ENCODE measurements around the gene SYNPO2. TPM values are rescaled to one million over a fixed set of nuclear protein-coding genes. Genes with fewer than 3 reads are reported as not detected.

Gene SYNPO2
- total RNA-seq, 2 experiments from 2014 or later, result 0.13 to 0.15 TPM

DNA sequence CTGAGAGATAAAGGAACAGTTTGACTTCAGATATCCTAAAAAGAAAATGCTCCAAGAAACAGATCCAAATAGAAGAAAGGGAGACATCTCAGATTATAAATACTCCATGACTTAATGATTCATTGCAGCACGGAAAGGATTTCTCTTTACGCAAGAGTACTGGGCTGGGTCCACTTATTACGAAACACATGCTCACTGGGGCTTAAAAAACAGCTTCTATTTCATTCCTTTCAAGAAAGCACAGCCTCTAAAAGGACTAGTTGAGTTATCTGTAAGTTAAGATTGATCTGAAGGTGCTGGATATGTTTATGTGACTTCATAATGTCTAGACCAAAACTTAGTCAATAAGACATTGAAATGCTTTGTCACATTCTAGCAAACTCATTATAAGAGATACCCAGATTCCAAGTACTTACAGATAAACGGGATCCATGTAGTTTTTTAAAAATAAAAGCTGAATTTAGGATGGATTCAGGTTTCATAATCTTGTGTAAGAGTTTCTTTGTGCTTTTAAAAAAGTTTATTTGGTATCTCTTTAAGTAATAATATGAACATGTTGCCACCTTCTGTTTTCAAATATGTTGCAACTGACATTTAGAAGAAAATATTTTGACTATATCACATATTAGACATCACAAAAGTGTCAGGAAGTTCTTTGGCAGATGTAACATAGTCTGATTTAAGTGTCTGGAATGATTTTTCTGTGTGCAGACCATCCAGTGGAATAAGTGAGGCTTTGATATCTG, 137.4 kb downstream of the SYNPO2 start:
- POLR2A ChIA-PET, result no interaction called here
- CTCF ChIA-PET, result no interaction called here

DNA sequence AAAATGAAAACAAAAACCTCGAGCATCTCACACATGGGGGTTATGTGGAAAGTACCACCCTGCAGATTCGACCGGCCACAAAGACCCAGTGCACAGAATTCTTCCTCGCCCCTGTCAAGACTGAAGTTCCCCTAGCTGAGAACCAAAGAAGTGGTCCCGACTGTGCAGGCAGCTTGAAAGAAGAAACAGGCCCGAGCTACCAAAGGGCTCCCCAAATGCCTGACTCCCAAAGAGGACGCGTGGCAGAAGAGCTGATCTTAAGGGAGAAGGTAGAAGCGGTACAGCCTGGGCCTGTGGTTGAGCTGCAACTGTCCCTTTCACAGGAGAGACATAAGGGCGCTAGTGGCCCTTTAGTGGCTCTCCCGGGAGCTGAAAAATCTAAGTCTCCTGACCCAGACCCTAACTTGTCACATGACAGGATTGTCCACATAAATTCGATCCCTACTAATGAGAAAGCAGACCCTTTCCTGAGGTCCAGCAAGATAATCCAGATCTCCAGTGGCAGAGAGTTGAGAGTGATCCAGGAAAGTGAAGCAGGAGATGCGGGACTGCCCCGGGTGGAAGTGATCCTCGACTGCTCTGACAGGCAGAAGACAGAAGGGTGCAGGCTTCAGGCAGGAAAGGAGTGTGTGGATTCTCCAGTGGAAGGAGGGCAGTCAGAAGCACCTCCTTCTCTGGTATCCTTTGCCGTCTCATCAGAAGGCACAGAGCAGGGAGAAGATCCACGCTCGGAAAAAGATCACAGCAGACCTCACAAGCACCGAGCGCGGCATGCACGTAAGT, 138.2 kb downstream of the SYNPO2 start:
- ChIA-PET POLR2A (no interaction called here), CTCF (no interaction called here)

DNA sequence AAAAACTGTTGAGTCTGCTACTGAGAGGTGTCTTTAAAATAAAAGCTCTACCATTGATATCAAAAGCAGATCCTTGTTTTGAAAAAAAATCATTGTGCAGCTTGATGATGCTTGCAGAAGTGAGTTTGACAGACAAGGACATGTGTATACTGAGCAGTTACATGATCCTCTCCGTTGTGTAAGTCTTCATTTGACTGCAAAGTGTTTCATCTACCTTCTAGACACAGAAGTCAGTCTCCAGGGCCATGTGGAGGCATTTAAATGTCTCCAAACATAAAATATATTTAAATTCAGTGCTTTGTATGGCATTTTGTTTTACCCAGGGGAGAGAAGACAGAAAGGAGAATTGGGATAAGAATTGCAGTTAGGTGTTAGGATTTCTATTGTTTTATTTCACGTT, 139.2 kb downstream of the SYNPO2 start:
- CTCF ChIA-PET, result no interaction called here
- POLR2A ChIA-PET, result no interaction called here

DNA sequence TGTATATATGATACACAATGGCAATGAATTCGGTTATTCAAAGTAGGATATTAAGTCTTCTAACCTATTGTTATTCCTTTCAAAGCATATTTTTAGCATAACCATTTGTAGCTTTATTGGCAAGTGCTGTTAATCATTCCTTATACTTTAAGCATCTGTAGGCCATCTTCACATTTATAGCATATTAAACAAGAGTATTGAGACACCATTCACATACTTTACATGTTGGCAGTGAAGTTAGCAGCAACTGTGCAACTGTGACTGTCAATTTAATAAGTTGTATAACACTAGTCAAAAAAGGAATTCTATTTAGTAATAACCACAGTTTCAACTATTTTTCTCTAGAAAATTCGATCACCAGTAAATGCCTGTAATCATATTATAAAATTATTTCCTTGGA, 139.6 kb downstream of the SYNPO2 start:
- ChIA-PET CTCF (no interaction called here), POLR2A (no interaction called here)

DNA sequence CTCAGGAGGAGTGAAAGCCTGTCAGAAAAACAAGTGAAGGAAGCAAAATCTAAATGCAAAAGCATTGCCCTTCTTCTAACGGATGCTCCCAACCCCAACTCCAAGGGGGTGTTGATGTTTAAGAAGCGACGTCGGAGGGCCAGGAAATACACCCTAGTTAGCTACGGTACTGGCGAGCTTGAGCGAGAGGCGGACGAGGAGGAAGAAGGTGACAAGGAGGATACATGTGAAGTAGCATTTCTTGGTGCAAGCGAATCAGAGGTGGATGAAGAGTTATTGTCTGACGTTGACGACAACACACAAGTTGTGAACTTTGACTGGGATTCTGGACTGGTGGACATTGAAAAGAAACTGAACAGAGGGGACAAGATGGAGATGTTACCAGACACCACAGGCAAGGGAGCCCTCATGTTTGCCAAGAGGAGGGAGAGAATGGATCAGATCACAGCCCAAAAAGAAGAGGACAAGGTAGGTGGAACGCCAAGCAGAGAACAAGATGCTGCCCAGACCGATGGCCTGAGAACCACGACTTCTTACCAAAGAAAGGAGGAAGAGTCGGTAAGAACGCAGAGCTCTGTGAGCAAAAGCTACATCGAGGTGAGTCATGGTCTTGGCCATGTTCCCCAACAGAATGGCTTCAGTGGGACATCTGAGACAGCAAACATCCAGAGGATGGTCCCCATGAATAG, 141.3 kb downstream of the SYNPO2 start:
- CTCF ChIA-PET, result no interaction called here
- POLR2A ChIA-PET, result no interaction called here

DNA sequence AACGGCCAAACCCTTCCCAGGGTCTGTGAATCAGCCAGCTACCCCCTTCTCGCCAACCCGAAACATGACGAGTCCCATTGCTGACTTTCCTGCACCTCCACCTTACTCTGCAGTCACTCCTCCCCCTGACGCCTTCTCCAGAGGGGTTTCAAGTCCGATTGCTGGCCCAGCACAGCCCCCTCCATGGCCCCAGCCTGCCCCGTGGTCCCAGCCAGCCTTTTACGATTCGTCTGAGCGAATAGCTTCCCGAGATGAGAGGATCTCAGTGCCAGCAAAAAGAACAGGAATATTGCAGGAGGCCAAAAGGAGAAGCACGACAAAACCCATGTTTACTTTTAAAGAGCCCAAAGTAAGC, 141.9 kb downstream of the SYNPO2 start:
- POLR2A ChIA-PET, result no interaction called here
- CTCF ChIA-PET, result no interaction called here

DNA sequence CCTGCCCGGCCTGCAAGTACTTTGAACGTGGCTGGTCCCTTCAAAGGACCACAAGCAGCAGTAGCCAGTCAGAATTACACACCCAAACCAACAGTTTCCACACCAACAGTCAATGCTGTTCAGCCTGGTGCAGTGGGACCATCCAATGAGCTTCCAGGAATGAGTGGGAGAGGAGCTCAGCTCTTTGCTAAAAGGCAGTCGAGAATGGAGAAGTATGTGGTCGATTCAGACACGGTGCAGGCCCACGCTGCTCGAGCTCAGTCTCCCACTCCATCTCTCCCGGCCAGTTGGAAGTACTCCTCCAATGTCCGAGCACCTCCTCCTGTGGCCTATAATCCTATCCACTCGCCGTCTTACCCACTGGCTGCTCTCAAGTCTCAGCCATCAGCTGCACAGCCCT, 142.6 kb downstream of the SYNPO2 start:
- ChIA-PET POLR2A (no interaction called here), CTCF (interaction anchor here (1.7 kb wide), 1 partner anchor 9 kb away, joined by 5 read pairs; no protein-coding TSS in a partner anchor)

DNA sequence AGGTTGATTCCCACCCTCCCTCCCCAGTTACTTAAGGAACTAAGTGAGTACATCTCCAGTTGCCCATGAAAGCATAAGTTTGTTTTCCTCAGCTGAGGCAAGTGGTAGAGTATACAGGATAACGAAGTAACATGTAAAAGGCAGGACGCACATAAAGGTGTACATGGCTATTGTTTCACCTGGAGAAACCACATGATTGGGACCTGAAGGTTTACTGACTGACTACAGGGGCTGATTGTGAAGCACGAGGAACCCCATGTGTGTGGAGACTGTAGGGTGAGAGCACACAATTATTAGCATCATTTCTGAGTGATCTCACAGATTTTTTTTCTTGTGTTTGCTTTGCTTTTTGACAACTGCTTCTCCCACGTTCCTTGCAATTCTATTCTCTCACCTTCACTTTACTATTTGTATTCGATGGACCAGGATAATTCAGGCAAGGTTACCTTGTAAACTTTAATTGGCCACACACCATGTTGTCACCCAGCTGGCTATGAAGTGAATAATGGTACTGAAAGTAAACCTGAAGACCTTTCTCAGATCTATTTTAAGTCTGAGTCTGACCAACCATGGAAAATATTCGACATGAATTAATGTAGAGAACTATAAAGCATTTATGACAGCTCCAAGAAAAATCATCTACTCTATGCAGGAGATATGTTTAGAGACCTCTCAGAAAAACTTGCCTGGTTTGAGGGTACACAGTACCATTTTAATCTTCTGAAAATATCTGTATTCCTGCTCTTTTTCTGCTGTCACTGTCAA, 144.4 kb downstream of the SYNPO2 start:
- ChIA-PET CTCF (no interaction called here), POLR2A (no interaction called here)

DNA sequence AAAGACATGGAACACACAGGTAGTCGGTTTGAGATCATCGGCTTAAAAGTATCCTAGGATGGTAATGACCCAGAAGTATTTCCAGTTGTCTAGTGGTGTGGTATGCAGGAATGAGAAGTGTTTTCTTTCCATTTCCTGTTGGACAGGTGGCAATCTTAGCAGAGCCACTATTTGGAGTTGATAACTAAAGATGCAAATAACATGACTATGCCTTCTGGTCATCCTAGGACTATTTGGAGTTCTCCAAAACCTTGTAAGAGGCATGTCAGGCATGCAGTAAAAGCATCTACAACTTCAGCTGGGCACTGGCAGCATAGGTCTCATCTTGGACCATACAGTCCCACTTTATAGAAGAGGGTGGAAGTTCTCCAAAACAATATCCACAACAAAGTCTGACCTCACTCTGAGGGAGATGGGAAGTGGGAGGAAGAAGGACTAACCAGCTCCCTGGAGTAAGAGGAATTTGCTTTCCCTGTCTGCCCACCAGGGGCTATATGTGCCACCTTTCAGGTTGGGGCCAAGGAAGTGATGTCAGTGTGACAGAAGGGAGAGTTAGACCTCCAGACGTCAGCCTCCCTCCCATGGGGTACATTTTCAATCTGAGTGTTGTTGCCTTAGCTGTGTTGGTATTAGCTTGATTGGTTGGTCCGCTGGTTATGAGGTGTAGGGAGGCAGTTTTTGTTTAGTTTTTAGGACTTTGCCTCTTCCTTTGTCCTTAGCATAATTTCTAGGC, 145.8 kb downstream of the SYNPO2 start:
- ChIA-PET POLR2A (no interaction called here), CTCF (no interaction called here)

DNA sequence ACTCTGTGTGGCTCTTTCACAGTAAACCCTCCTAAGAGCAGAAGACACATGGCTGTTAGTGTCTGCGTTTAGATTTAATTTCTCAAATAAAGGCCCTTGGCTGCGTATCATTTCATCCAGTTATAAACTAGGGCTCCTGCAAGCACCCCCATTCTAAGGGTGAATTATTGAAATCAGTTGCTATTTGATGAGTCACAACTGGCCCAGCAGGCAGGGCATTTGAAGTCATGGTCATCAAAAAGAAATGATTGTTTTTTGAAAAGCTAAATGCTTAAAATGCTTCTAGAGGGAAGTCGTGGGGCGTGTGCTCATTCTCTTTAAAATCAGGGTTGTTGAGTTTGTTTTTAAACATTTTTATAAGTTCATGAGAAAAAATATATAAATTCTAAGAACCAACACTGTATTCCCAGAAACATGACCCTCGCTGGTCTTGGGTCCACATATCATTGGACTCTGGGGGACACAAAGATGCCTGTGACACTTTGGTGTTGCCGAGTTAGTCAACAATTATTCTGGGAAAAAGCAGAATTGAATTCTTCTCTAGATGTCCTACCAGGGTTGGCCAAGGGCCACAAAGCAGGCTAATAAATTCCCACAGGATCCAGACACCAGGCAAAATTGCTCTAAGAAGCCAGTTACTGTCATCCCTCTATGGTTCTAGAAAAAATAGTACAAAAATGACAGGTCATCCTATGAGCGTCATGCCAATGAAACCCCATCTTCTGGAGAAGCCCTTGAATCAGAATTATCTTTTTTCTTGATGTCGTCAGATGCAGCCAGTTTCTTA, 147.5 kb downstream of the SYNPO2 start:
- ChIA-PET POLR2A (no interaction called here), CTCF (no interaction called here)

DNA sequence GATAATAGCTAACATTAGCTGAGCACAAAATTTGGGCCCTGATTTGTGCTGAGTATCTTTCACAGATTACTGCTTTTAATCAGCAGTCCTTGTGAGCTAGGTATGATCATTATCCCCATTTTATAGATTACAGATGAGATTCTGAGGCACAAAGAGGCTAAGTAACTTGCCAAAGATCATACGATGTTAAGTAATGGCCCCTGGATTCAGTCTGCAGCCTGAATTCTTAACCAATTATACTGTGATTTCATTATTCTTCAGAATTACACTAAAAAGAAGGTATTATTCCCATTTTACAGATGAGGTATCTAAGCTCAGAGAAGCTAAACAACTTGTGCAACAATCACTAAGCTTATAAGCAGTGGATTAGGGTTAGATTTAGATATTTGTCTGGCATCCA, 149.1 kb downstream of the SYNPO2 start:
- ChIA-PET CTCF (no interaction called here), POLR2A (no interaction called here)

DNA sequence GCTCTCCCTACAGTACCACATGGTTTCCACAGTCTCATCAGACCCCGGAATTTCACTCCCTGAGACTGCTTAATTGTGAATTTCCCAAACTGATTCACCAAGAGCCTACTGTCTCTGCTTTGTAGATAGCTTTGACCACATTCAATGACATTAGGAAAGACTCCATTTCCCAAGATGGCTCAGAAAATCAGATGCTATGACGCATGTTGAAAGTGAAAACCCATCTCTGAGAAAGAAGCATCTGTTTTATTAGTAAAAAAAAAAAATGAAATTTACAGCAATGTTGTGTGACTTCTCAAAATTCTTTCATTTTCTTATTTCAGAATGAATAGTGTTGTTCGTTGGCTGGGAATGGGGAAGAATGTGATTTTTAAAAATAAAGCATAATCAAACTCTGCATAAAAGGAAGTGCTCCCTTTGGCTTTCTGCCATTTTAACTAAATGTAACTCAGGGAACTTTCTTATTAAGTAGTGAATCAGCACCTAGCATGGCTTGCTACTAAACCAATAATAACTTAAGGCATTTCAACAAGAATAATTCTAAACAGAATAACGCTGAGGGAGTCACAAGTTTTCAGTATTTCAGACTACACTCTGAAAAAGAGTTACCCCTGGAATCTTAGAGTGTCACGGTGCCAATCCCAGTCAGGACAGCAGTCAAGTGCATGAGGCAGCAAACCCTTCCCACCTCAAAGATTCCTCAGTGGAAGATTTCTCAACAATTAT, 149.6 kb downstream of the SYNPO2 start:
- POLR2A ChIA-PET, result no interaction called here

DNA sequence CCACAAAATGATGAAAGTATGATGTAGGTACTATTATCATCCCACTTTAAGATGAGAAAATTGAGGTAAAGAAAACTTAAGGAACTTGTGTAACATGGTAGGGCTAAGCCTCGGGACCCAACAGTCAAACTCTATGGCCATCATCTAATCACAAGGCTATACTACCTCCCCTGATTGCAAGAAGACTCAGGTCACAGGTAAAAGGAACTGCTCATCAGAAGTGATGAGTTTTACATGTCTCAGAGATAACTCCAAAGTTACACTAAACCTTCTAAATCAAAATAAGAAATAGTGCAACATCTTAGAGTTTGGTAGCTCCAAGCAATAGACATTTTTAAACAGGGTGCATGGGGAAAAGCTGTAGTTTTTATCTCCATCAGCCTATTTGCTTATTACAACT, 150.5 kb downstream of the SYNPO2 start:
- ChIA-PET POLR2A (no interaction called here), CTCF (no interaction called here)

More for the DNA sequence above, 149.6 kb downstream of the SYNPO2 start:
- CTCF ChIA-PET, result no interaction called here

DNA sequence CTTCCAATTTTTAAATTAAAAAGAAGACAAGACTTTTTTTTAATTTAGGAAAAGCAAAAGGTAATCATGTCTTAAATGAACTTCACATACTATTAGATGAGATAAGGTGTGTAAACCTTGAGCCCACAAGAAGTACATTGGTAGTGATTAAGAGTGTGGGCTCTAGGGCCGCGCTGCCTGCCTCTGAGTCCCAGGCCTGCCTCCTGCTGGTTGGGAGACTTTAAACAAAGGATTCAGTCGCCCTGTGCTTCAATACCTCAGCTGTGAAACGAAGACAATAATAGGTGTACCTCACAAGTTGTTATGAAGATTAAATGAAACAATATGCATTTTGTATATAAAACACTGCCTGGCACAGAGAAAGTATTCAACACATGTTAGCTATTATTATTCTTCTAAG, 151.1 kb downstream of the SYNPO2 start:
- ChIA-PET POLR2A (no interaction called here), CTCF (interaction anchor here (1.5 kb wide), 1 partner anchor 8 kb away, joined by 5 read pairs; no protein-coding TSS in a partner anchor)

DNA sequence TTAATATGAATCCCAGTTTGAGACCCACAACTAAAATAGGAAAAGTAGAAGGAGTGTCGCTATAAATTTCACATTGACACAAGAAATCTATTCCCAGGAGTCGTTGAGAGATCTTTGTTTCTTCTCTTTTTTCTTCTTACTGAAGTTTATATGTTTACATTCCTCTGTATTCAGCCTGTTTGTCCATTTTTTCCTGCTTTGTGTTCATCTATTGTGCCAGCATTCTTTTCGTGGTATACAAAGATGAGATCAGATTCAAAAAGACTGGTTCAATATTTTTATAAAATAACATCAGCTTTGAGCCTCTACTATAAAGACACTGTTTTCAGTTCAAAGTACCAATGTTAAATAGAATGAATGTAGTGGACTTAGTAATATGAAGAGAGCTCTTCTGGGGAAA, 151.6 kb downstream of the SYNPO2 start:
- CTCF ChIA-PET, result interaction anchor here (1.5 kb wide), 1 partner anchor 9 kb away, joined by 5 read pairs; no protein-coding TSS in a partner anchor
- POLR2A ChIA-PET, result no interaction called here

DNA sequence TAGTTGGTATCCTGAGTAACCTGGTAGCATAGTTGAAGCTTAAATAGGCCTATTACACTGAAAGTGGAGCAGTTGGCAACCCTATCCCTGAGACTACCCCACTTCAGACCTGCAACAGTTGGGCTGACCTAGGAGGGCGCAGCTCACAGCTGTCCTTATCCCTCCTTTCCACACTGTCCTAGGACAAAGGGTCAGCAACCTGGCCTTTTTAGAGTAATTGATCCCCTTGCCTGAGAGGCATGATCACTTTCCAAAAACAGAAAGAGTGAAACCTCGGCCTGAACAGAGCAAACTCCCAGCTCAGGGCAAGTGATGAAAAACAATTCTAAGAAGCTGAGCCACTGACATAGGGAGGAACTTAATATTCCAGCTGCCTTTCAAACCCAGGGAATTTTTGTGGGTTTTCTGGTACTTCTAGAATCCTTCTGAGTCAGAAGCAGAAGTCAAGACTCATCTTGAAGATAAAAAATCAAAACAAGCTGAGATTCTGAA, 152.1 kb downstream of the SYNPO2 start:
- POLR2A ChIA-PET, result no interaction called here
- CTCF ChIA-PET, result interaction anchor here (1.5 kb wide), 1 partner anchor 9 kb away, joined by 5 read pairs; no protein-coding TSS in a partner anchor

DNA sequence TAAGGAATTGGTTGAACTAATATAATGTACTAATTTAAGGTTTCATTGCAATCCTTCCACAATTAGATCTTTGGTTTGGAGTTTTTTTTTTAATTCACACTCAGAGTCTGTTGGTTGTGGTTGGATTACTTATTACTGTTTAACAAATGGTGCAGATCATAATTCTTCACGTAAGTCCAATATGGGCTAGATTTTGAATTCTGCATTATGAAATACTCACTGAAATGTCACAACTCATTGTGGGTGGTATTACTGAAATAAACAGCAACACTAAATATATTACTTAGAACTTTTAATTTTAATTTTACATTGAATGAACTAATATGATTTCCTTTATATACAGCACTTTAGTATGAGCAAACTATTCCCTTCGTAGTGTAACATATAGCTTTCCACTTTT, 152.7 kb downstream of the SYNPO2 start:
- ChIA-PET POLR2A (interaction anchor here (1.0 kb wide), 1 partner anchor 171 kb away, joined by 5 read pairs; the partner anchor contains the start of gene USP53), CTCF (interaction anchor here (0.8 to 1.5 kb wide), 5 partner anchors 10 to 258 kb away, joined by 3 to 11 read pairs (median 3); a partner anchor contains a TSS)

Measured in activated CD8-positive, alpha-beta memory T cell treated with anti-CD3 and anti-CD28 coated beads for 36 hours (primary cell).